Nephron (organoid): ENCODE results near the gene CELA3B.
"Not testable (repeated sequence)": the region's sequence is repeated elsewhere in the genome, so short reads cannot be mapped to it uniquely, and the experiment has no call there.

Experiments
- H3K27ac Mint-ChIP-seq, 3 experiments: 2 replicates each; pipeline ENCODE4 v1.8.0; 2020; ENCODE audit warnings: mixed read lengths in 3 of 3, mild to moderate bottlenecking in 2 of 3, moderate library complexity in 1 of 3
- H3K27me3 Mint-ChIP-seq: 2 replicates; pipeline ENCODE4 v1.8.0; 2021; ENCODE audit warnings: low read depth, mild to moderate bottlenecking, moderate library complexity, mixed read lengths
- H3K36me3 Mint-ChIP-seq: 2 replicates; pipeline ENCODE4 v1.8.0; 2020; ENCODE audit warnings: low read depth, mixed read lengths
- H3K4me1 Mint-ChIP-seq: 2 replicates; pipeline ENCODE4 v1.8.0; 2020; ENCODE audit warnings: mixed read lengths
- H3K4me3 Mint-ChIP-seq, 3 experiments: 2 replicates each; pipeline ENCODE4 v1.8.0; 2020; ENCODE audit warnings: mild to moderate bottlenecking in 3 of 3, mixed read lengths in 3 of 3, moderate library complexity in 2 of 3
- H3K9me3 Mint-ChIP-seq: 2 replicates; pipeline ENCODE4 v1.8.0; 2020; ENCODE audit warnings: mixed read lengths
- CTCF ChIP-seq, 3 experiments: fragments of 200-600 bp; sonication (generic); IDR thresholded peaks; one replicate each; pipeline ENCODE4 v1.5.0; 2021; ENCODE audit warnings: antibody characterized with exemption in 3 of 3; ENCODE audit not compliant: unreplicated experiment in 3 of 3

CELA3B gene

GRCh38 chr1:22001409-22001808, 24.6 kb downstream of the CELA3B start, which contains the start of gene CELA3A:
Gene CELA3A (plus strand): TSS chr1:22001657. CDS start chr1:22001675, 18 bp downstream.
- H3K9me3 Mint-ChIP-seq = no peaks in the 10 kb centered on the region
- H3K4me1 Mint-ChIP-seq = no peaks in the 10 kb centered on the region
- H3K27ac Mint-ChIP-seq = no peak within 1 kb of the TSS
- no peak for TF ChIP-seq CTCF (IDR thresholded peaks at IDR 0.05; ENCODE audit: unreplicated experiment in 3 of 3)
- H3K36me3 Mint-ChIP-seq = no peaks in the 10 kb centered on the region
- H3K4me3 Mint-ChIP-seq = no peak within 1 kb of the TSS
- H3K27me3 Mint-ChIP-seq = peaks cover 7% of the 10 kb centered on the region

GRCh38 chr1:22002461-22002860, 25.6 kb downstream of the CELA3B start:
- not testable (repeated sequence) for H3K27me3 Mint-ChIP-seq, H3K36me3 Mint-ChIP-seq

GRCh38 chr1:22002875-22003274, 26.1 kb downstream of the CELA3B start:
- not testable (repeated sequence) for H3K9me3 Mint-ChIP-seq, H3K36me3 Mint-ChIP-seq, H3K4me3 Mint-ChIP-seq, H3K27me3 Mint-ChIP-seq, H3K27ac Mint-ChIP-seq, H3K4me1 Mint-ChIP-seq

More at GRCh38 chr1:22002461-22002860, 25.6 kb downstream of the CELA3B start:
- not testable (repeated sequence) for H3K4me1 Mint-ChIP-seq, H3K9me3 Mint-ChIP-seq, H3K4me3 Mint-ChIP-seq, H3K27ac Mint-ChIP-seq

GRCh38 chr1:22003959-22004358, 27.1 kb downstream of the CELA3B start:
- H3K36me3 Mint-ChIP-seq, H3K27me3 Mint-ChIP-seq, H3K4me3 Mint-ChIP-seq, H3K4me1 Mint-ChIP-seq, H3K9me3 Mint-ChIP-seq, H3K27ac Mint-ChIP-seq: not testable (repeated sequence)

- H3K27ac Mint-ChIP-seq, H3K4me1 Mint-ChIP-seq, H3K36me3 Mint-ChIP-seq, H3K9me3 Mint-ChIP-seq, H3K4me3 Mint-ChIP-seq, H3K27me3 Mint-ChIP-seq: not testable (repeated sequence)
These were observed 28.7 kb downstream of the CELA3B start for GRCh38 chr1:22005261-22006149.

- not testable (repeated sequence) for H3K27ac Mint-ChIP-seq, H3K4me1 Mint-ChIP-seq, H3K4me3 Mint-ChIP-seq, H3K27me3 Mint-ChIP-seq, H3K9me3 Mint-ChIP-seq, H3K36me3 Mint-ChIP-seq
These were observed 29.9 kb downstream of the CELA3B start for GRCh38 chr1:22006736-22007135.

GRCh38 chr1:22007262-22007661, 30.4 kb downstream of the CELA3B start:
- not testable (repeated sequence) for H3K4me3 Mint-ChIP-seq, H3K27me3 Mint-ChIP-seq, H3K27ac Mint-ChIP-seq, H3K36me3 Mint-ChIP-seq, H3K9me3 Mint-ChIP-seq, H3K4me1 Mint-ChIP-seq

- H3K27ac Mint-ChIP-seq, H3K27me3 Mint-ChIP-seq, H3K4me3 Mint-ChIP-seq, H3K36me3 Mint-ChIP-seq, H3K4me1 Mint-ChIP-seq, H3K9me3 Mint-ChIP-seq: not testable (repeated sequence)
These were observed 32.7 kb downstream of the CELA3B start for GRCh38 chr1:22009566-22009965.

- peaks cover 14% of the 10 kb centered on the region for H3K27me3 Mint-ChIP-seq
- H3K4me3 Mint-ChIP-seq, H3K36me3 Mint-ChIP-seq, H3K27ac Mint-ChIP-seq, H3K9me3 Mint-ChIP-seq, H3K4me1 Mint-ChIP-seq: not testable (repeated sequence)
These were observed 35.9 kb downstream of the CELA3B start for GRCh38 chr1:22012752-22013151.

GRCh38 chr1:22014575-22015206, 37.9 kb downstream of the CELA3B start:
- H3K9me3 Mint-ChIP-seq, H3K27ac Mint-ChIP-seq, H3K36me3 Mint-ChIP-seq, H3K4me1 Mint-ChIP-seq, H3K4me3 Mint-ChIP-seq: not testable (repeated sequence)
- peaks cover 14% of the 10 kb centered on the region for H3K27me3 Mint-ChIP-seq
